GM19395 (cell line): ENCODE measurements around the gene CHI3L2.

Experiments used
- ATAC-seq: cut with Tn5 transposase; IDR thresholded peaks from one replicate; pipeline ENCODE4 v1.9.1; 2021; ENCODE audit warnings: mild to moderate bottlenecking, moderate library complexity; ENCODE audit not compliant: unreplicated experiment

The CHI3L2 gene

GRCh38 chr1:111242805-111243523, 15.5 kb downstream of the CHI3L2 start:
- no peak for ATAC-seq

GRCh38 chr1:111247125-111247838, 19.8 kb downstream of the CHI3L2 start:
- no peak for ATAC-seq

GRCh38 chr1:111249960-111250359, 22.4 kb downstream of the CHI3L2 start:
- ATAC-seq: no peak

GRCh38 chr1:111251570-111251969, 24.1 kb downstream of the CHI3L2 start:
- ATAC-seq: no peak

- ATAC-seq: no peak
Measured at GRCh38 chr1:111252786-111253185, 25.3 kb downstream of the CHI3L2 start.

GRCh38 chr1:111253876-111254275, 26.4 kb downstream of the CHI3L2 start:
- no peak for ATAC-seq

- no peak for ATAC-seq
Measured at GRCh38 chr1:111256988-111257658, 29.6 kb downstream of the CHI3L2 start.

- no peak for ATAC-seq
Measured at GRCh38 chr1:111267801-111268508, 40.4 kb downstream of the CHI3L2 start.

GRCh38 chr1:111269825-111270406, 42.4 kb downstream of the CHI3L2 start:
- no peak for ATAC-seq

- ATAC-seq: no peak
Measured at GRCh38 chr1:111270771-111271463, 43.4 kb downstream of the CHI3L2 start.

GRCh38 chr1:111271464-111271801, 43.9 kb downstream of the CHI3L2 start:
- no peak for ATAC-seq

GRCh38 chr1:111272081-111272480, 44.6 kb downstream of the CHI3L2 start:
- no peak for ATAC-seq

GRCh38 chr1:111274653-111275052, 47.1 kb downstream of the CHI3L2 start:
- ATAC-seq: no peak

GRCh38 chr1:111275079-111275478, 47.6 kb downstream of the CHI3L2 start:
- ATAC-seq: no peak

GRCh38 chr1:111275780-111276433, 48.4 kb downstream of the CHI3L2 start:
- ATAC-seq: no peak

GRCh38 chr1:111279144-111279543, 51.6 kb downstream of the CHI3L2 start:
- ATAC-seq: no peak

- ATAC-seq: no peak
Measured at GRCh38 chr1:111280267-111280666, 52.8 kb downstream of the CHI3L2 start.

GRCh38 chr1:111281411-111281810, 53.9 kb downstream of the CHI3L2 start:
- ATAC-seq: no peak

- ATAC-seq: no peak
Measured at GRCh38 chr1:111283838-111284237, 56.3 kb downstream of the CHI3L2 start.

- no peak for ATAC-seq
Measured at GRCh38 chr1:111285879-111286278, 58.4 kb downstream of the CHI3L2 start.
